Measurements from ENCODE around the gene ANKRD34A. TPM values are rescaled to one million over a fixed set of nuclear protein-coding genes. Genes with fewer than 3 reads are reported as not detected.

The ANKRD34A gene
- total RNA-seq, 2 experiments from 2014 or later = 0.42 to 0.47 TPM

GRCh38 chr1:145991735-145992412 lies 27.5 kb upstream of the ANKRD34A start:
- H3K9me3 ChIP-seq (ENCODE audit: control insufficient read depth in 1 of 2, insufficient read depth in 1 of 2, low read length in 2 of 2) = no peaks in the 10 kb centered on the region
- DNase-seq (peak in 3 of 14 experiments; percentile 29 to 78 (median 40)), ATAC-seq (ENCODE audit: poor library complexity) (no peak)
- Mint-ChIP-seq H3K36me3 (ENCODE audit: low read depth) (peaks cover 55% of the 10 kb centered on the region), H3K27ac (peak overlapping the region; percentile 95), H3K27me3 (no peaks in the 10 kb centered on the region), H3K4me1 (ENCODE audit: low read depth) (peaks cover 68% of the 10 kb centered on the region), H3K4me3 (peak overlapping the region; percentile 95), H3K9me3 (no peaks in the 10 kb centered on the region)
- H3K4me1 ChIP-seq (ENCODE audit: insufficient read depth, low read length) = peaks cover 47% of the 10 kb centered on the region
- no peaks in the 10 kb centered on the region for H3K27me3 ChIP-seq (ENCODE audit: control insufficient read depth in 1 of 2, insufficient read depth in 2 of 2, low read length in 2 of 2)
- CTCF ChIA-PET = interaction anchor here (1.7 to 2.5 kb wide), 2 partner anchors 13 to 15 kb away, joined by 7 to 10 read pairs; no protein-coding TSS in a partner anchor
- peaks cover 41% of the 10 kb centered on the region for H3K36me3 ChIP-seq (ENCODE audit: insufficient read depth, low read length)
- peak overlapping the region in 1 of 2 donors; percentile 42 for H3K27ac ChIP-seq (ENCODE audit: low read depth in 1 of 2, low read length in 2 of 2)
- intact Hi-C loops (cut with DNase I, micrococcal nuclease) = no loop called here
- H3K4me3 ChIP-seq (ENCODE audit: low read length) = peak overlapping the region; percentile 61
- POLR2A ChIA-PET = interaction anchor here (1.0 to 11.8 kb wide), 8 partner anchors 11 to 146 kb away, joined by 3 to 625 read pairs (median 18); partner anchors contain the start of genes ANKRD34A, NUDT17, PEX11B and POLR3GL
- no peak for TF ChIP-seq CTCF (IDR thresholded peaks at IDR 0.05)

- Histone ChIP-seq H3K36me3 (ENCODE audit: insufficient read depth, low read length) (peaks cover 38% of the 10 kb centered on the region), H3K27me3 (ENCODE audit: control insufficient read depth in 1 of 2, insufficient read depth in 2 of 2, low read length in 2 of 2) (no peaks in the 10 kb centered on the region), H3K4me3 (ENCODE audit: low read length) (peak overlapping the region; percentile 61), H3K4me1 (ENCODE audit: insufficient read depth, low read length) (peaks cover 58% of the 10 kb centered on the region), H3K27ac (ENCODE audit: low read depth in 1 of 2, low read length in 2 of 2) (no peak overlapping the region), H3K9me3 (ENCODE audit: control insufficient read depth in 1 of 2, insufficient read depth in 1 of 2, low read length in 2 of 2) (no peaks in the 10 kb centered on the region)
- POLR2A ChIA-PET = interaction anchor here (0.6 to 11.8 kb wide), 10 partner anchors 7 to 145 kb away, joined by 3 to 625 read pairs (median 18); partner anchors contain the start of genes ANKRD34A, LIX1L, NUDT17 and POLR3GL
- DNase-seq = peak in 3 of 14 experiments; percentile 28 to 63 (median 43)
- Mint-ChIP-seq H3K4me3 (peak overlapping the region; percentile 46), H3K9me3 (no peaks in the 10 kb centered on the region), H3K27ac (peak overlapping the region; percentile 95), H3K36me3 (ENCODE audit: low read depth) (peaks cover 40% of the 10 kb centered on the region), H3K4me1 (ENCODE audit: low read depth) (peaks cover 64% of the 10 kb centered on the region), H3K27me3 (no peaks in the 10 kb centered on the region)
- TF ChIP-seq CTCF (IDR thresholded peaks at IDR 0.05) = no peak
- CTCF ChIA-PET = interaction anchor here (0.5 to 2.5 kb wide), 2 partner anchors 11 to 24 kb away, joined by 3 to 10 read pairs; no protein-coding TSS in a partner anchor
- intact Hi-C loops (cut with DNase I, micrococcal nuclease) = no loop called here
- no peak for ATAC-seq (ENCODE audit: poor library complexity)
Observed at GRCh38 chr1:145990249-145990855, 26.0 kb upstream of the ANKRD34A start.

GRCh38 chr1:145988773-145989172 lies 24.4 kb upstream of the ANKRD34A start:
- intact Hi-C loops (cut with DNase I, micrococcal nuclease) = loop anchor here in 1 of 2 experiments (1.0 kb wide), 2 partner anchors 8 kb away; partner anchors contain the start of gene TXNIP
- H3K4me3 ChIP-seq (ENCODE audit: low read length) = no peak overlapping the region

More at GRCh38 chr1:145988773-145989172, 24.4 kb upstream of the ANKRD34A start:
- H3K36me3 ChIP-seq (ENCODE audit: insufficient read depth, low read length) = peaks cover 22% of the 10 kb centered on the region
- H3K27ac ChIP-seq (ENCODE audit: low read depth in 1 of 2, low read length in 2 of 2) = peak overlapping the region; percentile 36 to 44
- TF ChIP-seq CTCF (IDR thresholded peaks at IDR 0.05) = no peak
- H3K9me3 ChIP-seq (ENCODE audit: control insufficient read depth in 1 of 2, insufficient read depth in 1 of 2, low read length in 2 of 2) = no peaks in the 10 kb centered on the region
- ATAC-seq (ENCODE audit: poor library complexity) (peak; percentile 75), DNase-seq (peak in 3 of 14 experiments; percentile 56 to 63 (median 56))
- ChIA-PET CTCF (interaction anchor here (0.5 to 2.5 kb wide), 5 partner anchors 9 to 97 kb away, joined by 3 to 18 read pairs (median 8); no protein-coding TSS in a partner anchor), POLR2A (interaction anchor here (0.7 to 11.8 kb wide), 14 partner anchors 9 to 143 kb away, joined by 3 to 625 read pairs (median 10); partner anchors contain the start of genes ANKRD34A, LIX1L, NUDT17 and PIAS3)
- peaks cover 74% of the 10 kb centered on the region for H3K4me1 ChIP-seq (ENCODE audit: insufficient read depth, low read length)
- H3K27me3 ChIP-seq (ENCODE audit: control insufficient read depth in 1 of 2, insufficient read depth in 2 of 2, low read length in 2 of 2) = no peaks in the 10 kb centered on the region
- Mint-ChIP-seq H3K27me3 (no peaks in the 10 kb centered on the region), H3K4me3 (peak overlapping the region; percentile 52), H3K4me1 (ENCODE audit: low read depth) (peaks cover 55% of the 10 kb centered on the region), H3K9me3 (no peaks in the 10 kb centered on the region), H3K36me3 (ENCODE audit: low read depth) (peaks cover 24% of the 10 kb centered on the region), H3K27ac (peak overlapping the region; percentile 81)

All from CD4-positive, alpha-beta T cell (primary cell).